GM10266 (cell line): ENCODE results near the gene PLA2G4A.
A peak's percentile ranks its signal among the peaks of the same experiment; 100 is the strongest.

Source experiments
- DNase-seq: peaks from one replicate; pipeline ENCODE4 v3.0.0; 2012; ENCODE audit errors: extremely low spot score
- TF ChIP-seq, protein P1 (sequence below): IDR thresholded peaks from 2 replicates; pipeline ENCODE4 v1.5.1; 2012; ENCODE audit warnings: mild to moderate bottlenecking, low read depth; ENCODE audit not compliant: control insufficient read depth, insufficient read depth; ENCODE audit errors: missing control alignments

Gene PLA2G4A

DNA sequence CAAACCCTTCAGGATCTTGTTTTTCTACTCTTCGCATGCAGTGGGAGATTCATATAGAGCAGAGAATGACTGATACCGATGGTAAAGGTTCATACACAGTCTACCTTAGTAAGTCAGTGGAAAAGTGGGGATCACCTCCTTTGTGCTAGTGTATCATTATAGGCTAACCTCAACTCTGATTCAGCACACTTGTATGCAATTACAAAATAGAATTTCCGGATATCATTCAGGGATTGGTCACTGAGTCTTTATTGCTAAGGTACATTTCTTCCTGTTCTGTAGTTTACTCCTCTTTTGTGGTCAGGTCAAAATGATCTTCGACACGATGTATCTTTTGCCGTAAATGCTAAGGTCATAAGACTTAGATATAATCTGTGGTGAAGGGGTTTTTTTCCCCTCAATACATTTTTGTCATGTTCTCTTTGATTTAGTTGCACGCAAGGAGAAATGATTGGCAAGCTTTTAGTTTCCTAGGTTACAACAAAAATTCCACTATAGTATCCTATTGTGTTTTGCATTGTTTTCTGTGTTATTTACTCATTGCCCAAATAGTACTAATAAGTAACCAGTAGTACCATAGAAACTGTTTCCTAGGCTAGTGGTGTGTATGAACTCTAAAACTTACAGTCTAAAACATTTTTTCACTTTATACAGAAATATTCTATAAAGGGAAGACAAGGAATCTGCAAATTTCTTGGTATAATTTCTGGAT, 35.7 kb upstream of the PLA2G4A start:
- DNase-seq, result no peak

DNA sequence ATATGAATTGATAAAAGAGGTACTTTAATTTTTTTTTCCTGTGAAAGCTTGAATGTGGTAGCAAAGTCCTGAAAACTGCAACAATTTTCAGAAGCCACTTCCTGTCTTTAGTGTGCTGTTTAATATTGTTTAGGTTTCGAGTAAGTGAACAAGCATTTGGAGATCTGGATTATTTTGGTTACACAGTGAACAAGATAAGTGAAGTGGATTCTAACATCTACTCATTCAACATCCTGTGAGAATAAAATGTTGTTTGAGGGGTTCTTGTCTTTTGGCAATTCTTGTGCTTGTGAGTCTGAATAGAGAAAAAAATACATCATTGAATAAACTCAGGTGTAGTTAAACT, 35.2 kb upstream of the PLA2G4A start:
- DNase-seq, result no peak
- TF ChIP-seq, protein P1, sequence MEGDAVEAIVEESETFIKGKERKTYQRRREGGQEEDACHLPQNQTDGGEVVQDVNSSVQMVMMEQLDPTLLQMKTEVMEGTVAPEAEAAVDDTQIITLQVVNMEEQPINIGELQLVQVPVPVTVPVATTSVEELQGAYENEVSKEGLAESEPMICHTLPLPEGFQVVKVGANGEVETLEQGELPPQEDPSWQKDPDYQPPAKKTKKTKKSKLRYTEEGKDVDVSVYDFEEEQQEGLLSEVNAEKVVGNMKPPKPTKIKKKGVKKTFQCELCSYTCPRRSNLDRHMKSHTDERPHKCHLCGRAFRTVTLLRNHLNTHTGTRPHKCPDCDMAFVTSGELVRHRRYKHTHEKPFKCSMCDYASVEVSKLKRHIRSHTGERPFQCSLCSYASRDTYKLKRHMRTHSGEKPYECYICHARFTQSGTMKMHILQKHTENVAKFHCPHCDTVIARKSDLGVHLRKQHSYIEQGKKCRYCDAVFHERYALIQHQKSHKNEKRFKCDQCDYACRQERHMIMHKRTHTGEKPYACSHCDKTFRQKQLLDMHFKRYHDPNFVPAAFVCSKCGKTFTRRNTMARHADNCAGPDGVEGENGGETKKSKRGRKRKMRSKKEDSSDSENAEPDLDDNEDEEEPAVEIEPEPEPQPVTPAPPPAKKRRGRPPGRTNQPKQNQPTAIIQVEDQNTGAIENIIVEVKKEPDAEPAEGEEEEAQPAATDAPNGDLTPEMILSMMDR, result no peak

More for the DNA sequence above, 35.7 kb upstream of the PLA2G4A start:
- TF ChIP-seq, protein P1, result no peak

DNA sequence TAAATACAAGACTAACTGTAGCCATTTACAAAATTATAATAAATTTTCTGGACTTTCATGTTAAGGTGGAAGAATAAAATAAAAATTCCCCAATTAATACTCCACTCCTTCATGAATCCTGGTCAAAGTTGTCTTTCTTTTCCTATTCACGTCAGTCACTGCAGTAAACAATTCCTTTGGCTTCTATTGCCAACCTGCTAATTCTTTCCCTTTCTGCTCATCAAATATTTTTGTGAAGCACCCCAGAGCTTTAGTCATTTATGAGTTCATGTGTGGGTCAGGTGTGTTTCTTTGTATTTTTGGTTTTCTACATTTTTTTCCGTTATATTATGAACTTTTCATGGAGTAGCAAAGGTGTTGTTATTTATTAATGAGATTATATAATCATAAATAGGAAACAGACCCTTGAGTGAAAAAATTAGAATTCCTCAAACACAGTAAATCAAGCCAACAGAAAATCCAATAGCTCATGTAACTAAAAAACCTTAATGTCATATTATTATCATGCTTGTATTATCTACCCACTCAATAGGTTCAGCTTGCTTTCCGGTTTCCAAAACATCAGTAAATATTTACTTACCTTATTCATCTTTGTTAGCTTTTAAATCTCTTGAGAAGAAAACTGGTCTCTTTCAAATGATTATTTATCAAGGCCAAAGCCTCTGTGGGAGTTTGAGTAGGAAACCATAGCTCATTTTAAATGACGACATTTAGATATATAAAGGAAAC, 29.6 kb upstream of the PLA2G4A start:
- TF ChIP-seq, protein P1, result no peak
- DNase-seq, result no peak

DNA sequence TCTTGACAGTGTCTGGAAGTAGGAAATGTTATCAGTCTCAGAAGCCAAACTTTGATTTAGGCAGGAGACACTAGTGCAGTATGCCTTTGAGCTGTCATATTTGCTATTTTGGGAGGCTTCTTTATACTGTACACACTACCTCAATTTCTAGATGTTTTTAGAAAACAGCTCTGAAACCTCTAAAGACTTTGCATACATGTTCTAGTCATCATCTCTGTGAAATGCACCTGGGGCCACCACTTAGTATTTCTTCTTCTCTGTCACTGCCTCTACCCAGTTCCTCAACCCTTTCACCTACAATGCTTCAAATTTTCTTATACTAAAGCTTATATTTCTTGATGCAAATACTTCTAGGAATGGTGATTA, 29.1 kb upstream of the PLA2G4A start:
- TF ChIP-seq, protein P1, result no peak
- no peak for DNase-seq

DNA sequence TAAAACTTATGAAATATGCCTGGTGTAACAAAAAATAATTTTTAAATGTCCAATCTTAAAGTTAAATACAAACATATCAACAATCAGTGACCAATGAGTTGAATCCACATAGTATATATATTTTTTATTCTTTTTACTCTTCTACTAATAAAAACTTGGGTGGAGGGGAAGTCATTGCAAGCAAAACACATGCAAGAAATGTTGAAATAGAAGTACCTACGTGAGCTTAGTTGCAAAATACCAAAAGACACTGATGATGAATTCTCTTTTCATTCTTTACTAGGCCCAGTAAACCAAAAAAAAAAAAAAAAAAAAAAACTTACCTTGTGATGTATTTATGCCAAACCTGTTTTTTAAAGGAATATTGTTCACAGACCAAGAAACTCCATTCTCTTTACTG, 26.4 kb upstream of the PLA2G4A start:
- TF ChIP-seq, protein P1, result no peak

DNA sequence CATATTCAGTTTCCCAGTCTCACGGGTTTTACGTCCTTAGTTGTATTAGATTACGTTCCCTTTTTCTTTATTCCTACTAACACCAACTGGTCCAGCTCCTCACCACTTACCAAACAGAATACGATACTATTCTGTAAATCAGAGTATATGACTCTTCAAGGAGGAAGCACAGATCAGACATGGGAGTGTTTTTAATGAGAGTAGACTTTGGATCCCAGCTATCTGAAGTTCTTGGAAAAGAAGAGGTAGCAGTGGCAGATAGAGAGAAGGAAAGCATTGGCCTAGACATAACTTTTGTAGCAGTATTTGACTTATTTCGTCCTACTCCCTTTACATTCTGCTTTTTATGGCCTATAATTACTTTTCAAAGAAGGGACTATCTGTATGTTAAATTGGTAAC, 24.1 kb upstream of the PLA2G4A start:
- TF ChIP-seq, protein P1, result no peak
- no peak for DNase-seq

More for the DNA sequence above, 26.4 kb upstream of the PLA2G4A start:
- DNase-seq, result no peak

DNA sequence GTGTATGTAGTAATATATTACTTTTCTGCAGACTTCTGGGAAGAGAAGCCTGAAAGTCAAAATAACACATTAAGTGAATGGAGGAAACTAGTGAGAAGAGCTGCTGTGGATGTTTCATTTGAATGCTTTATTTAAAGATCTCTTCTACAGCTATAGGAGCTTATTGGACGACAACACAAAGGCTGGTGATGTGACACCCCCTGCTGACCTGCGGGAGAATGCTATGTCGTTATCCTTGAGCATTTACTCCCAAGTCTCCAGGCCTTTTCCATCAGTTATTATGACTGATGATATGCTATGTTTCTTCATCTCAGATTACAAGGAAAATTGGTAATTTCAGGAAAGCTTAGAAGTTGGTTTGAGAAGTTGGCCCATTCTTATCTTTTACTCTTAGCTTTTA, 22.3 kb upstream of the PLA2G4A start:
- no peak for DNase-seq
- TF ChIP-seq, protein P1, result peak; percentile 46
